Activated CD4-positive, alpha-beta T cell treated with anti-CD3 and anti-CD28 coated beads, Interleukin-2, amount 50 U/mL, for 4 hours (primary cell): Measurements from ENCODE around the gene OR1K1.
"Not testable (repeated sequence)": the region's sequence is repeated elsewhere in the genome, so short reads cannot be mapped to it uniquely, and the experiment has no call there.

ENCODE experiments used
- DNase-seq, 2 experiments: peaks; one replicate each; pipeline ENCODE4 v3.0.0-alpha.2; 2020

Gene OR1K1

GRCh38 chr9:122800066-122801060 lies at the start of gene OR1K1:
OR1K1 (plus strand) TSS chr9:122800123; CDS start chr9:122800123, 0 bp downstream.
- no peak for DNase-seq

GRCh38 chr9:122754825-122755224 lies 45.1 kb upstream of the OR1K1 start:
- no peak for DNase-seq

GRCh38 chr9:122767817-122768216 lies 32.1 kb upstream of the OR1K1 start:
- no peak for DNase-seq

GRCh38 chr9:122777052-122777451 lies 22.9 kb upstream of the OR1K1 start:
- DNase-seq, result no peak

- no peak for DNase-seq
These were observed 21.8 kb upstream of the OR1K1 start for GRCh38 chr9:122777935-122778627.

GRCh38 chr9:122779181-122779580 lies 20.7 kb upstream of the OR1K1 start:
- DNase-seq, result no peak

- DNase-seq, result no peak
These were observed 19.9 kb upstream of the OR1K1 start for GRCh38 chr9:122780026-122780425.

- DNase-seq, result no peak
These were observed 18.3 kb upstream of the OR1K1 start for GRCh38 chr9:122781671-122782070.

- DNase-seq, result no peak
These were observed 14.7 kb upstream of the OR1K1 start for GRCh38 chr9:122785269-122785668.

GRCh38 chr9:122786338-122786737 lies 13.6 kb upstream of the OR1K1 start:
- DNase-seq, result no peak

GRCh38 chr9:122788831-122789230 lies 11.1 kb upstream of the OR1K1 start, which contains the start of gene OR5C1:
OR5C1 (plus strand) TSS chr9:122788933; CDS start chr9:122788933, 0 bp downstream.
- no peak for DNase-seq

GRCh38 chr9:122789256-122790046 lies 10.5 kb upstream of the OR1K1 start:
- DNase-seq, result no peak

GRCh38 chr9:122791872-122792669 lies 7.9 kb upstream of the OR1K1 start:
- no peak for DNase-seq

GRCh38 chr9:122797316-122798063 lies 2.4 kb upstream of the OR1K1 start:
- DNase-seq, result no peak

GRCh38 chr9:122806661-122807060 lies 6.7 kb downstream of the OR1K1 start:
- DNase-seq, result no peak

GRCh38 chr9:122807271-122807900 lies 7.5 kb downstream of the OR1K1 start:
- no peak for DNase-seq

GRCh38 chr9:122808141-122808540 lies 8.2 kb downstream of the OR1K1 start:
- DNase-seq, result no peak

GRCh38 chr9:122809261-122809660 lies 9.3 kb downstream of the OR1K1 start:
- not testable (repeated sequence) for DNase-seq

- peak; percentile 67 to 74 for DNase-seq
These were observed 10.5 kb downstream of the OR1K1 start for GRCh38 chr9:122810306-122810946.

GRCh38 chr9:122812736-122813135 lies 12.8 kb downstream of the OR1K1 start:
- no peak for DNase-seq
